Putamen (tissue), 1 donor: ENCODE data around the gene LRRC61.
A peak's percentile ranks its signal among the peaks of the same experiment; 100 is the strongest.
"Not testable (repeated sequence)": the region's sequence is repeated elsewhere in the genome, so short reads cannot be mapped to it uniquely, and the experiment has no call there.

Experiments
- DNase-seq: peaks from one replicate; pipeline ENCODE4 v3.0.0-alpha.2; 2016; ENCODE audit warnings: low spot score

The LRRC61 gene

GRCh38 chr7:150383710-150384397 is 60.7 kb downstream of the LRRC61 start:
- DNase-seq = peak; percentile 99

- no peak for DNase-seq
These were observed 61.5 kb downstream of the LRRC61 start for GRCh38 chr7:150384406-150385301.

GRCh38 chr7:150385302-150385723 is 62.2 kb downstream of the LRRC61 start:
- no peak for DNase-seq

- not testable (repeated sequence) for DNase-seq
These were observed 62.7 kb downstream of the LRRC61 start for GRCh38 chr7:150385884-150386283.
